Hepatocyte (in vitro differentiated cells): ENCODE data around the gene GPR84.

Experiments
- CTCF ChIP-seq: fragments of 200-600 bp; sonication (generic); IDR thresholded peaks from 2 replicates; pipeline ENCODE4 v1.5.1; 2016; ENCODE audit warnings: antibody characterized with exemption, mild to moderate bottlenecking; ENCODE audit not compliant: poor library complexity
- EZH2 ChIP-seq: fragments of 200-600 bp; sonication (generic); IDR thresholded peaks from 2 replicates; pipeline ENCODE4 v1.6.1; 2016; ENCODE audit warnings: antibody characterized with exemption, mild to moderate bottlenecking, borderline replicate concordance

DNA sequence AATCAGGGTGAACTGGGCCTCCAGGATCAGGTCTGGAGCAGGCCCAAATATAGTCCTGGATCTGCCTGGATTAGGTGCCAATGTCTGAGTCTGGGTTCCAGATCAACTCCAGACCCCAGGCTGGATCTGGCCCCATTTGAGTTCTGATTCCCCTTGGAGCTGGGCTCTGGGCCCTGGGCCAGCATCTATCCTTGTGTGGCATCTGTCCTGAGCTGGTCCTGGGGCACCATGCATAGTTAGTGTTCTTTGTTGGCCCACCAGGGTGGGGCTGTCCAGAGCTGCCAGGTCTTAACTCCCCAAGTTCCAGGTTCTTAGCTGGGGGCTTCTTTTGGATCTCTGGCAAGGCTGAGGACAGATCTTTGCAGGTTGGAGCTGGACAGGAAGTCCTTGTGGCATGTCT, 31.3 kb upstream of the GPR84 start:
- no peak for TF ChIP-seq CTCF
- TF ChIP-seq EZH2: no peak
